IgD-negative memory B cell (primary cell): Measurements from ENCODE around the gene FGFRL1. TPM values are rescaled to one million over a fixed set of nuclear protein-coding genes. Genes with fewer than 3 reads are reported as not detected.

Source experiments
- H3K27ac Mint-ChIP-seq, 3 donors: one replicate each; pipeline ENCODE4 v1.8.0; 2020 to 2022; ENCODE audit warnings: mild to moderate bottlenecking in 3 of 3, mixed read lengths in 3 of 3, moderate library complexity in 1 of 3
- H3K27me3 Mint-ChIP-seq: one replicate; pipeline ENCODE4 v1.8.0; 2021; ENCODE audit warnings: mixed read lengths
- H3K36me3 Mint-ChIP-seq: one replicate; pipeline ENCODE4 v1.8.0; 2020; ENCODE audit warnings: mild to moderate bottlenecking, mixed read lengths
- H3K4me1 Mint-ChIP-seq, 3 donors: one replicate each; pipeline ENCODE4 v1.8.0; 2020 to 2022; ENCODE audit warnings: mixed read lengths in 3 of 3, mild to moderate bottlenecking in 1 of 3
- H3K4me3 Mint-ChIP-seq, 4 donors: one replicate each; pipeline ENCODE4 v1.8.0; 2020 to 2022; ENCODE audit warnings: mild to moderate bottlenecking in 4 of 4, mixed read lengths in 4 of 4, moderate library complexity in 3 of 4
- H3K9me3 Mint-ChIP-seq, 3 donors: one replicate each; pipeline ENCODE4 v1.8.0; 2020 to 2021; ENCODE audit warnings: mixed read lengths in 3 of 3, mild to moderate bottlenecking in 1 of 3
- polyA plus RNA-seq: library from polyadenylated mRNA; unstranded; fragments of 300-500 nt; fragmentation: Illumina TruSeq; gene quantifications from one replicate; pipeline ENCODE4 v1.2.3, GENCODE V29; 2021

The FGFRL1 gene
- polyA plus RNA-seq, 1 donor from 2014 or later, result 0.93 TPM

- peaks cover 2% of the 10 kb centered on the region for H3K36me3 Mint-ChIP-seq
- peaks cover 4 to 8% (median 7%) of the 10 kb centered on the region in 3 donors for H3K4me1 Mint-ChIP-seq
- peaks cover 2 to 6% (median 3%) of the 10 kb centered on the region in 3 donors for H3K9me3 Mint-ChIP-seq
- H3K27me3 Mint-ChIP-seq, result peaks cover 21% of the 10 kb centered on the region
- no peak overlapping the region for H3K4me3 Mint-ChIP-seq
- H3K27ac Mint-ChIP-seq, result no peak overlapping the region
Measured at GRCh38 chr4:1058198-1058996, 47.0 kb downstream of the FGFRL1 start.

GRCh38 chr4:1058997-1059665 is 47.7 kb downstream of the FGFRL1 start:
- Mint-ChIP-seq H3K27ac (no peak overlapping the region), H3K4me1 (peaks cover 4 to 8% (median 7%) of the 10 kb centered on the region in 3 donors), H3K9me3 (peaks cover 2 to 6% (median 3%) of the 10 kb centered on the region in 3 donors), H3K4me3 (no peak overlapping the region), H3K36me3 (peaks cover 2% of the 10 kb centered on the region), H3K27me3 (peaks cover 21% of the 10 kb centered on the region)

DNA sequence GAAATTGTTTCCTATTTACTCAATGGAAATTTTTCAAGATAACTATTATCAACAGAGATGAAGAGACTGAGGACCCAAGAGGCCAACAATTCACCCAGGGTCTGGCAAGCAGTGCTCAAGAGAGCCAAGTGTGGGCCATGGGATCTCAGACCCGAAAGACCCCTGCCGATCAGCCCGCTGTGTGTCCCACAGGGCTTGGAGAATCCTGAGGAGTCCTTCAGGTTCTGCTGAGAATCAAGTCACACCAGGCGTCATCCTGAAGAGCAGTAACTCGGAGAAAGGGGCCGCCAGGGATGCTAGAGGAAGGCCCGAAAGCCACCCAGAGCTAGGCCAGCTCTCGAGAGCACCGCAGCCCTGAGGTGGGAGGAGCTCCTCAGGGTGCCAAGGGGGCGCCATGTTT is 48.7 kb downstream of the FGFRL1 start:
- H3K4me3 Mint-ChIP-seq, result no peak overlapping the region
- H3K4me1 Mint-ChIP-seq, result peaks cover 4 to 8% (median 7%) of the 10 kb centered on the region in 3 donors
- peaks cover 2 to 9% (median 3%) of the 10 kb centered on the region in 3 donors for H3K9me3 Mint-ChIP-seq
- H3K36me3 Mint-ChIP-seq, result peaks cover 2% of the 10 kb centered on the region
- H3K27ac Mint-ChIP-seq, result no peak overlapping the region
- H3K27me3 Mint-ChIP-seq, result peaks cover 24% of the 10 kb centered on the region

- Mint-ChIP-seq H3K9me3 (peaks cover 2 to 9% (median 3%) of the 10 kb centered on the region in 3 donors), H3K36me3 (peaks cover 2% of the 10 kb centered on the region), H3K27ac (no peak overlapping the region), H3K4me3 (no peak overlapping the region), H3K27me3 (peaks cover 28% of the 10 kb centered on the region), H3K4me1 (peaks cover 4 to 7% (median 6%) of the 10 kb centered on the region in 3 donors)
Measured at GRCh38 chr4:1060621-1061020, 49.2 kb downstream of the FGFRL1 start.

GRCh38 chr4:1061056-1061700 is 49.8 kb downstream of the FGFRL1 start:
- Mint-ChIP-seq H3K9me3 (peaks cover 2 to 7% (median 3%) of the 10 kb centered on the region in 3 donors), H3K27me3 (peaks cover 26% of the 10 kb centered on the region), H3K36me3 (no peaks in the 10 kb centered on the region), H3K4me3 (no peak overlapping the region), H3K27ac (no peak overlapping the region), H3K4me1 (peaks cover 2% of the 10 kb centered on the region in 3 donors)

- Mint-ChIP-seq H3K9me3 (peaks cover 2 to 6% (median 3%) of the 10 kb centered on the region in 3 donors), H3K4me1 (no peaks in the 10 kb centered on the region), H3K27me3 (peaks cover 27% of the 10 kb centered on the region), H3K27ac (no peak overlapping the region), H3K36me3 (no peaks in the 10 kb centered on the region), H3K4me3 (no peak overlapping the region)
Measured at GRCh38 chr4:1061760-1062159, 50.3 kb downstream of the FGFRL1 start.

DNA sequence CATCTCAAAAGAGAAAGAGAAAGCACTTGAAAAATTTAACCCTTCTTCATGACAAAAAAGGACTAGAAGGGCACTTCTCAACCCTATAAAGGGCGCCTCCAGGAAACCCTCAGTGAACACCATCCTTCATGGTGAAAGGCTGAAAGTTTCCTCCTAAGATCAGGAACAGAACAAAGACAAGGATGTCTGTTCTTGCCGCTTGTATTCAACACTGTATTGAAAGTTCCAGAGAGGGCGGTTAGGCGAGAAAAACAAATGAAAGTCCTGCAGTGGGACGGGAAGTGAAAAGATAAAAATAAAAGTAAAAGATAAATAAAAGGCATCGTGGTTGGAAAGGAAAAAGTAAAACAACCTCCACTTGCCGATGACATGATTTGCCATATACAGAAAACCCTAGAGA is 51.0 kb downstream of the FGFRL1 start:
- H3K27me3 Mint-ChIP-seq, result peaks cover 29% of the 10 kb centered on the region
- no peaks in the 10 kb centered on the region for H3K4me1 Mint-ChIP-seq
- no peaks in the 10 kb centered on the region for H3K36me3 Mint-ChIP-seq
- no peak overlapping the region for H3K27ac Mint-ChIP-seq
- peaks cover 2 to 6% (median 3%) of the 10 kb centered on the region in 3 donors for H3K9me3 Mint-ChIP-seq
- H3K4me3 Mint-ChIP-seq, result no peak overlapping the region

- Mint-ChIP-seq H3K27me3 (peaks cover 24% of the 10 kb centered on the region), H3K9me3 (peaks cover 2 to 6% (median 3%) of the 10 kb centered on the region in 3 donors), H3K4me3 (no peak overlapping the region), H3K36me3 (no peaks in the 10 kb centered on the region), H3K4me1 (no peaks in the 10 kb centered on the region), H3K27ac (no peak overlapping the region)
Measured at GRCh38 chr4:1065732-1066131, 54.3 kb downstream of the FGFRL1 start.

DNA sequence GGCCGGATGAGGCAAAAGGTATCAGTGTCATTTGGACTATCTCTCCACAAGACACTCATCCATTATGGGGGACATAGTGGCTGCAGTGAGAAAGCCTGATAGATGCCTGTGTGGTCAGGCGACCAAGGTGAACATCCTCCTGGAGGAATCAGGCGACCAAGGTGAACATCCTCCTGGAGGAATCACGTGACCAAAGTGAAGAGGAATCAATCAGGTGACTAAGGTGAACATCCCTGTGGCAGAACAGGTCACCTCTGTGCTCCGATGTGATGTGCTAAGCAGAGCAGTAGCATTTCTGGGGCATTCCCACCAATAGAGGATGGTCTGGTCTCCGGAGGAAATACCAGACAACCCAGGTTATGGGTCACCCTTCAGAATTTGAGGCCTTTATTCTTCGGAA is 58.0 kb downstream of the FGFRL1 start:
- Mint-ChIP-seq H3K36me3 (peaks cover 2% of the 10 kb centered on the region), H3K27me3 (peaks cover 19% of the 10 kb centered on the region), H3K4me3 (no peak overlapping the region), H3K9me3 (peaks cover 0 to 3% (median 0%) of the 10 kb centered on the region in 3 donors), H3K27ac (no peak overlapping the region), H3K4me1 (peaks cover 0 to 7% (median 6%) of the 10 kb centered on the region in 3 donors)

GRCh38 chr4:1072830-1073446 is 61.5 kb downstream of the FGFRL1 start:
- H3K9me3 Mint-ChIP-seq, result no peaks in the 10 kb centered on the region
- H3K4me1 Mint-ChIP-seq, result peaks cover 0 to 7% (median 6%) of the 10 kb centered on the region in 3 donors
- H3K27me3 Mint-ChIP-seq, result peaks cover 5% of the 10 kb centered on the region
- no peak overlapping the region for H3K27ac Mint-ChIP-seq
- H3K36me3 Mint-ChIP-seq, result peaks cover 2% of the 10 kb centered on the region
- H3K4me3 Mint-ChIP-seq, result peak overlapping the region in 1 of 4 donors; percentile 56

- Mint-ChIP-seq H3K36me3 (peaks cover 2% of the 10 kb centered on the region), H3K4me1 (peaks cover 0 to 7% (median 6%) of the 10 kb centered on the region in 3 donors), H3K27ac (no peak overlapping the region), H3K4me3 (no peak overlapping the region), H3K9me3 (no peaks in the 10 kb centered on the region), H3K27me3 (peaks cover 10% of the 10 kb centered on the region)
Measured at GRCh38 chr4:1074077-1074476, 62.7 kb downstream of the FGFRL1 start.

GRCh38 chr4:1075225-1075624 is 63.8 kb downstream of the FGFRL1 start:
- Mint-ChIP-seq H3K9me3 (peaks cover 0 to 4% (median 0%) of the 10 kb centered on the region in 3 donors), H3K27me3 (peaks cover 15% of the 10 kb centered on the region), H3K27ac (no peak overlapping the region)

DNA sequence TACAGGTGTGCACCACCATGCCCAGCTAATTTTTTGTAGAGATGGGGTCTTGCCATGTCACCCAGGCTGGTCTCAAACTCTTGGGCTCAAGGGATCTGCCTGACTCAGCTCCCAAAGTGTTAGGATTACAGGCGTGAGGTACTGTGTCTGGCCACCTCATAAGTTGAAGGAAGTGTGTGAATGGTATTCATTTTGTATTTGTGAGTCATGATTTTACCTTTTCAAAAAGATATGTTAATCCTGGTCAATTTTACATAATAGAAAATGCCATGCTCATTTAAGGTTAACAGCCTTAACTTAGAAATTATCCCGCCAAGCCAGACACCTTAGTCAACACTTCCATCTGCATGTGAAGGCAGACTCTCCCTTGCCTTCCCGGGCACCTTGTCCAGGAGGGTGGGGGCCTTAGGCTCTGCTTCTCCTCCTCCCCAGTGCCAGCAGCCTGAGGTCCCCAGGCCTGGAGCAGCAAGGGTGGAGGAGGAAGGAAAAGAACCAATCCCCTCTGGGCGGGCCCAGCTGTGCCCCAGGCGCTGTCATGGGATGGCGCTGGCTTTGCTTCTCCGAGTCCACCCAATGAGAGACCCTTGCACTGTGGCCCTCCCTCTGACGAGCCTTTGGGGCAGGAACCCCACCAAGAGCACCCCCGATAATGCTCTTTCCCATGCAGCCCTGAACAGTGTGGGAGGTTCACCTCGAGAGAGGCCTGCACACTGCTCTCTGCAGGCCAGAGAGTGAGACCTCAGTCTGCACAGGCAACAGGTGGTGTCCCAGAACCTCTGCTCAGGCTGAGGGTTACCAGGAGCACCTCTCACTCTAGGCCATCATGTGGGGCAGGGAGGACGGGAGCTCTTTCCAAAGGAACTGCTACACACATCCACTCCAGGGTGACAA is 64.6 kb downstream of the FGFRL1 start:
- H3K36me3 Mint-ChIP-seq, result peaks cover 2% of the 10 kb centered on the region
- H3K4me3 Mint-ChIP-seq, result no peak overlapping the region
- peaks cover 0 to 7% (median 6%) of the 10 kb centered on the region in 3 donors for H3K4me1 Mint-ChIP-seq
- H3K9me3 Mint-ChIP-seq, result peaks cover 0 to 4% (median 0%) of the 10 kb centered on the region in 3 donors
- peaks cover 22% of the 10 kb centered on the region for H3K27me3 Mint-ChIP-seq
- H3K27ac Mint-ChIP-seq, result no peak overlapping the region

More at GRCh38 chr4:1075225-1075624, 63.8 kb downstream of the FGFRL1 start:
- Mint-ChIP-seq H3K4me1 (peaks cover 0 to 7% (median 6%) of the 10 kb centered on the region in 3 donors), H3K36me3 (peaks cover 2% of the 10 kb centered on the region), H3K4me3 (no peak overlapping the region)
